BLaER1 treated with 17β-estradiol and CSF1 and Interleukin-3, amounts not matched to agents 10 nM and 100 nM (cell line): Measurements from ENCODE around the gene KRT80.

Experiments used
- H3K27ac ChIP-seq, 11 experiments: shearing (Covaris generic); formaldehyde crosslinking; 2 replicates each; pipeline ENCODE4 v1.8.1; 2022
- H3K27me3 ChIP-seq, 11 experiments: shearing (Covaris generic); formaldehyde crosslinking; 2 replicates each; pipeline ENCODE4 v1.8.1; 2022
- H3K36me3 ChIP-seq, 11 experiments: shearing (Covaris generic); formaldehyde crosslinking; 2 replicates each; pipeline ENCODE4 v1.8.1; 2022
- H3K4me1 ChIP-seq, 10 experiments: shearing (Covaris generic); formaldehyde crosslinking; 2 replicates each; pipeline ENCODE4 v1.8.1; 2022
- H3K4me2 ChIP-seq, 11 experiments: shearing (Covaris generic); formaldehyde crosslinking; 2 replicates each; pipeline ENCODE4 v1.8.1; 2022
- H3K4me3 ChIP-seq, 10 experiments: shearing (Covaris generic); formaldehyde crosslinking; 2 replicates each; pipeline ENCODE4 v1.8.1; 2022
- H3K9ac ChIP-seq, 11 experiments: shearing (Covaris generic); formaldehyde crosslinking; 2 replicates each; pipeline ENCODE4 v1.8.1; 2022
- H3K9me3 ChIP-seq, 11 experiments: shearing (Covaris generic); formaldehyde crosslinking; replicated peaks in 1 of 11; 2 replicates each; pipeline ENCODE4 v1.8.1; 2022
- H4K20me1 ChIP-seq, 11 experiments: shearing (Covaris generic); formaldehyde crosslinking; 2 replicates each; pipeline ENCODE4 v1.8.1; 2022
- Cebpa-rat ChIP-seq, 11 experiments: shearing (Covaris generic); IDR thresholded peaks; 2 replicates each; pipeline ENCODE4 v1.8.1; 2022

KRT80 gene

GRCh38 chr12:52209321-52209720 lies 17.5 kb upstream of the KRT80 start:
- Histone ChIP-seq H3K27ac (no peak overlapping the region), H3K9ac (no peak overlapping the region), H4K20me1 (no peaks in the 10 kb centered on the region), H3K36me3 (no peaks in the 10 kb centered on the region), H3K4me1 (peaks cover 23 to 63% (median 41%) of the 10 kb centered on the region in 10 experiments), H3K9me3 (no peaks in the 10 kb centered on the region), H3K4me3 (no peak overlapping the region), H3K27me3 (no peaks in the 10 kb centered on the region), H3K4me2 (peak overlapping the region in 1 of 11 experiments; percentile 18; a peak in 2 of 22 replicates)
- no peak for TF ChIP-seq Cebpa-rat (IDR thresholded peaks at IDR 0.05)

- Histone ChIP-seq H3K4me2 (peak overlapping the region in 9 of 11 experiments; percentile 29 to 72 (median 60); a peak in 14 of 22 replicates), H3K4me3 (no peak overlapping the region), H3K27me3 (no peaks in the 10 kb centered on the region), H3K9me3 (no peaks in the 10 kb centered on the region), H3K27ac (no peak overlapping the region), H3K9ac (no peak overlapping the region), H3K4me1 (peaks cover 27 to 70% (median 48%) of the 10 kb centered on the region in 10 experiments), H3K36me3 (no peaks in the 10 kb centered on the region), H4K20me1 (no peaks in the 10 kb centered on the region)
- no peak for TF ChIP-seq Cebpa-rat (IDR thresholded peaks at IDR 0.05)
These were observed 16.8 kb upstream of the KRT80 start for GRCh38 chr12:52208424-52209165.

GRCh38 chr12:52207895-52208294 lies 16.1 kb upstream of the KRT80 start:
- no peak overlapping the region for H3K4me3 ChIP-seq
- no peaks in the 10 kb centered on the region for H3K36me3 ChIP-seq
- H3K9me3 ChIP-seq = no peaks in the 10 kb centered on the region
- peak overlapping the region in 5 of 11 experiments; percentile 5 to 44 (median 25); a peak in 1 of 22 replicates for H3K27ac ChIP-seq
- no peaks in the 10 kb centered on the region for H3K27me3 ChIP-seq
- peak overlapping the region in 3 of 11 experiments; percentile 13 to 24 (median 13); a peak in 1 of 22 replicates for H3K9ac ChIP-seq
- TF ChIP-seq Cebpa-rat (IDR thresholded peaks at IDR 0.05) = no peak
- H3K4me1 ChIP-seq = peaks cover 34 to 77% (median 55%) of the 10 kb centered on the region in 10 experiments
- H3K4me2 ChIP-seq = peak overlapping the region; percentile 29 to 72 (median 60)
- no peaks in the 10 kb centered on the region for H4K20me1 ChIP-seq

GRCh38 chr12:52207106-52207505 lies 15.3 kb upstream of the KRT80 start:
- no peaks in the 10 kb centered on the region for H3K9me3 ChIP-seq
- TF ChIP-seq Cebpa-rat (IDR thresholded peaks at IDR 0.05) = no peak
- H3K4me3 ChIP-seq = no peak overlapping the region
- no peaks in the 10 kb centered on the region for H3K36me3 ChIP-seq
- H4K20me1 ChIP-seq = no peaks in the 10 kb centered on the region
- H3K9ac ChIP-seq = no peak overlapping the region
- H3K27ac ChIP-seq = 0 out of 22 replicates have a peak overlapping the region, but pooled peaks of 2 of the 11 experiments have one; percentile 6 to 25
- no peaks in the 10 kb centered on the region for H3K27me3 ChIP-seq
- H3K4me1 ChIP-seq = peaks cover 42 to 83% (median 63%) of the 10 kb centered on the region in 10 experiments
- peak overlapping the region; percentile 29 to 72 (median 60); a peak in 17 of 22 replicates for H3K4me2 ChIP-seq

GRCh38 chr12:52206304-52207040 lies 14.7 kb upstream of the KRT80 start:
- Histone ChIP-seq H4K20me1 (no peaks in the 10 kb centered on the region), H3K4me2 (no peak overlapping the region), H3K27ac (peak overlapping the region in 1 of 11 experiments; percentile 10; a peak in 1 of 22 replicates), H3K9ac (no peak overlapping the region), H3K27me3 (no peaks in the 10 kb centered on the region), H3K36me3 (no peaks in the 10 kb centered on the region), H3K9me3 (no peaks in the 10 kb centered on the region), H3K4me1 (peaks cover 48 to 84% (median 69%) of the 10 kb centered on the region in 10 experiments), H3K4me3 (no peak overlapping the region)
- TF ChIP-seq Cebpa-rat (IDR thresholded peaks at IDR 0.05) = no peak

GRCh38 chr12:52205612-52206303 lies 13.9 kb upstream of the KRT80 start:
- peak overlapping the region in 1 of 11 experiments; percentile 1; a peak in 1 of 22 replicates for H3K27ac ChIP-seq
- no peaks in the 10 kb centered on the region for H4K20me1 ChIP-seq
- no peaks in the 10 kb centered on the region for H3K36me3 ChIP-seq
- H3K4me3 ChIP-seq = no peak overlapping the region
- no peak for TF ChIP-seq Cebpa-rat (IDR thresholded peaks at IDR 0.05)
- no peak overlapping the region for H3K9ac ChIP-seq
- peaks cover 49 to 84% (median 70%) of the 10 kb centered on the region in 10 experiments for H3K4me1 ChIP-seq
- H3K4me2 ChIP-seq = peak overlapping the region in 4 of 11 experiments; percentile 8 to 99 (median 86); a peak in 5 of 22 replicates
- H3K9me3 ChIP-seq = no peaks in the 10 kb centered on the region
- H3K27me3 ChIP-seq = no peaks in the 10 kb centered on the region

- peak overlapping the region in 5 of 11 experiments; percentile 9 to 99 (median 85); a peak in 9 of 22 replicates for H3K4me2 ChIP-seq
These were observed 13.2 kb upstream of the KRT80 start for GRCh38 chr12:52204931-52205505.

GRCh38 chr12:52204095-52204930 lies 12.5 kb upstream of the KRT80 start:
- Histone ChIP-seq H3K4me3 (no peak overlapping the region), H3K4me2 (peak overlapping the region; percentile 74 to 99 (median 89); a peak in 20 of 22 replicates), H3K27me3 (no peaks in the 10 kb centered on the region), H3K4me1 (peaks cover 58 to 87% (median 75%) of the 10 kb centered on the region in 10 experiments), H4K20me1 (no peaks in the 10 kb centered on the region), H3K9ac (peak overlapping the region in 10 of 11 experiments; percentile 26 to 83 (median 64); a peak in 16 of 22 replicates), H3K36me3 (no peaks in the 10 kb centered on the region), H3K9me3 (no peaks in the 10 kb centered on the region), H3K27ac (peak overlapping the region in 10 of 11 experiments; percentile 62 to 97 (median 94); a peak in 21 of 22 replicates)
- TF ChIP-seq Cebpa-rat (IDR thresholded peaks at IDR 0.05) = no peak

More at GRCh38 chr12:52204931-52205505, 13.2 kb upstream of the KRT80 start:
- Histone ChIP-seq H3K27ac (peak overlapping the region in 3 of 11 experiments; percentile 1 to 38 (median 18); a peak in 4 of 22 replicates), H4K20me1 (no peaks in the 10 kb centered on the region), H3K36me3 (no peaks in the 10 kb centered on the region), H3K27me3 (no peaks in the 10 kb centered on the region), H3K4me1 (peaks cover 51 to 86% (median 71%) of the 10 kb centered on the region in 10 experiments), H3K4me3 (no peak overlapping the region), H3K9ac (no peak overlapping the region), H3K9me3 (no peaks in the 10 kb centered on the region)
- TF ChIP-seq Cebpa-rat (IDR thresholded peaks at IDR 0.05) = no peak
